GM18507 (cell line): ENCODE results near the gene BRF1.
A peak's percentile ranks its signal among the peaks of the same experiment; 100 is the strongest.
"Not testable (repeated sequence)": the region's sequence is repeated elsewhere in the genome, so short reads cannot be mapped to it uniquely, and the experiment has no call there.

ENCODE experiments used
- DNase-seq: peaks from one replicate; pipeline ENCODE4 v3.0.0; 2011; ENCODE audit warnings: low read depth; ENCODE audit not compliant: insufficient read length; ENCODE audit errors: extremely low spot score
- FAIRE-seq: peaks from 2 replicates; lab custom pipeline; 2011; peaks lifted over from hg19 to GRCh38; lab: Jason Lieb, UNC

BRF1 gene, protein sequence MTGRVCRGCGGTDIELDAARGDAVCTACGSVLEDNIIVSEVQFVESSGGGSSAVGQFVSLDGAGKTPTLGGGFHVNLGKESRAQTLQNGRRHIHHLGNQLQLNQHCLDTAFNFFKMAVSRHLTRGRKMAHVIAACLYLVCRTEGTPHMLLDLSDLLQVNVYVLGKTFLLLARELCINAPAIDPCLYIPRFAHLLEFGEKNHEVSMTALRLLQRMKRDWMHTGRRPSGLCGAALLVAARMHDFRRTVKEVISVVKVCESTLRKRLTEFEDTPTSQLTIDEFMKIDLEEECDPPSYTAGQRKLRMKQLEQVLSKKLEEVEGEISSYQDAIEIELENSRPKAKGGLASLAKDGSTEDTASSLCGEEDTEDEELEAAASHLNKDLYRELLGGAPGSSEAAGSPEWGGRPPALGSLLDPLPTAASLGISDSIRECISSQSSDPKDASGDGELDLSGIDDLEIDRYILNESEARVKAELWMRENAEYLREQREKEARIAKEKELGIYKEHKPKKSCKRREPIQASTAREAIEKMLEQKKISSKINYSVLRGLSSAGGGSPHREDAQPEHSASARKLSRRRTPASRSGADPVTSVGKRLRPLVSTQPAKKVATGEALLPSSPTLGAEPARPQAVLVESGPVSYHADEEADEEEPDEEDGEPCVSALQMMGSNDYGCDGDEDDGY

GRCh38 chr14:105300542-105301102, at the start of gene BRF1:
Gene BRF1 (minus strand): TSS chr14:105301001. CDS start chr14:105300629, 372 bp downstream.
- DNase-seq (peak; percentile 84), FAIRE-seq (no peak)

DNA sequence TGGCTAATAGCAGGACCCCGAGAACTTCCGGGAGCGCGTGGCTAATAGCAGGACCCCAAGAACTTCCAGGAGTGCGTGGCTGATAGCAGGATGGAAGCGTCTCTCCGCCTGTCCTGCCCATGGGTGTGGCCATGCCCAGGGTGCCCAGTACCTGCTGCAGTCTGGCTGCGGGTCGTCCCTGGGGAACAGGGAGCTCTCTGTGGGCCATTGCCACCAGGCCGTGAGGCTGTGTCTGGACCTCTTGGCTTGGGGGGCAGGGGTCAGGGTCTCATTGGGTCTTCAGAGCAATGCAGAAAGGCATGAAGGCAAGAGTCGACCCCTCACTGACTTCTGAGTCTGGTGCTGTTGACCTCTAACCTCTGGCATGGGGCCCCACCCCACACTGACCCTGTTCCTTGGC, 49.2 kb upstream of the BRF1 start:
- FAIRE-seq (no peak), DNase-seq (no peak)

- DNase-seq (no peak), FAIRE-seq (no peak)
Observed at GRCh38 chr14:105348945-105349699, 48.3 kb upstream of the BRF1 start.

DNA sequence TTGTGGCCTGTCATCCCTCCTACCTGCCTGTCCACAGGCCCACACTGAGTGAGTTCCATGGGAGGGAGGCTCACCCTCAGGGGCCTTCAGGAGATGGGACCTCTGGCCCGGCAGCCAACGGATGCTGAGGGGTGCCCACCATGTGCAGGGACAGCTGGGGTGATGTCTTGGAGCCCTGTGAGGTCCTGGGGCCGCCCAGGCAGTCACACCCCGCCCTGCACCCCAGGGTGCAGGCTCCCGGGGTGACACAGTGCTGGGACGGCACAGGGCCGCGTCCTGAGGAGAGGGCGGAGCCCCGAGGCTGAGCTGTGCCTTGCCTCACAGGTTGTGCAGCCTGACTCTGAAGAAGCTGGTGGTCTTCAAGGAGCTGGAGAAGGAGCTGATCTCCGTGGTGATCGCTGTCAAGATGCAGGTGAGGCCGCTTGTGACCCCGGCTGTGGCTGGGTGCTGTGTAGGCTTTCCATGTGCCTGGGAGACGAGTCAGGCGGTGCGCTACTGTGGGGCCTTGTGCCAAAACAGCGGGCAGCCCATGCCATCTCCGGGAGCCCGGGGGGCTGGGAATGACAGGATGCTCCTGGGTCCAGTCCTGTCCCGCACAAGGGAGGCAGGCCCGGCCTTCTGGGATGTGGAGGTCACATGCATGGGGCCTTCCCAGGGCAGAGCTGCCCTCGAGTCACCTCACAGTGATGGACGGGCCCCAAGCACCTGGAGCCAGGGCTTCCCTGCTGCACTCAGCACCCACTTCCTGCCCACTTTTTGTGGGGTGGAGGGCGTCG, 47.6 kb upstream of the BRF1 start:
- FAIRE-seq = no peak
- no peak for DNase-seq

- no peak for FAIRE-seq
- no peak for DNase-seq
Observed at GRCh38 chr14:105347587-105347968, 46.8 kb upstream of the BRF1 start.

- DNase-seq = no peak
- no peak for FAIRE-seq
Observed at GRCh38 chr14:105346876-105347586, 46.2 kb upstream of the BRF1 start.

DNA sequence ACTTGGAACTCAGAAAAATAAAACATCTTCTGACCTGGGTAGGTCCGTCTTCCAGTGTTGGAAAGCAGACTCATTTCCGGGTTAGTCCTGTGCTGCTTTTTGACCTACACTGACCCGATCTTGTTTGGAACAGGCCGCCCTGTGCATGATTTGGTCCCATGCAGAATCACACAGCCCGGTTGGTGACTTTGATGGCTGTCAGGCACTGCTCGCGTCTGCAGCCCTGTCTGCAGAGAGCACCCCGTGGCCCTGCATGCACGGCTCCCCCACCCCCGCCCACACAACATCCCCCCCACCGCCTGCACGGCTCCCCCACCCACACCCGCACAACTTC, 45.4 kb upstream of the BRF1 start:
- no peak for DNase-seq
- FAIRE-seq = no peak

DNA sequence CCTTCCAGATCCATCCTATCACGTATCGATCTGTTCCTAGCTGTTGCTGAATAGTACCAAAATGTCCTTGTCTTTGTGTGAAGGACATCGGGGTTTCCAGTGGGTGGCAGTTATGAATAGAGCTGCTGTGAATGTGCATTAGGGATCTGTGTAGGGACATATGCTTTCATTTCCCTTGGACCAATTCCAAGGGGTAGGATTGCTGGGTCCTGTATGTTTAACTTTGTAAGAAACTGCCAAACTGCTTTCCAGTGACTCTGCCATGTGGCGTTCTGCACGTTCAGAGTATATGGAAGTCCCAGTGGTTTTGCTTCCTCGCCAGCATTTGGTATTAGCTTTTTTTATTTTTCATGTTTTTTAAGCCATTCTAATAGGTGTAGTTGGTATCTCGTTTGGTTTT, 42.4 kb upstream of the BRF1 start:
- FAIRE-seq = no peak
- no peak for DNase-seq

DNA sequence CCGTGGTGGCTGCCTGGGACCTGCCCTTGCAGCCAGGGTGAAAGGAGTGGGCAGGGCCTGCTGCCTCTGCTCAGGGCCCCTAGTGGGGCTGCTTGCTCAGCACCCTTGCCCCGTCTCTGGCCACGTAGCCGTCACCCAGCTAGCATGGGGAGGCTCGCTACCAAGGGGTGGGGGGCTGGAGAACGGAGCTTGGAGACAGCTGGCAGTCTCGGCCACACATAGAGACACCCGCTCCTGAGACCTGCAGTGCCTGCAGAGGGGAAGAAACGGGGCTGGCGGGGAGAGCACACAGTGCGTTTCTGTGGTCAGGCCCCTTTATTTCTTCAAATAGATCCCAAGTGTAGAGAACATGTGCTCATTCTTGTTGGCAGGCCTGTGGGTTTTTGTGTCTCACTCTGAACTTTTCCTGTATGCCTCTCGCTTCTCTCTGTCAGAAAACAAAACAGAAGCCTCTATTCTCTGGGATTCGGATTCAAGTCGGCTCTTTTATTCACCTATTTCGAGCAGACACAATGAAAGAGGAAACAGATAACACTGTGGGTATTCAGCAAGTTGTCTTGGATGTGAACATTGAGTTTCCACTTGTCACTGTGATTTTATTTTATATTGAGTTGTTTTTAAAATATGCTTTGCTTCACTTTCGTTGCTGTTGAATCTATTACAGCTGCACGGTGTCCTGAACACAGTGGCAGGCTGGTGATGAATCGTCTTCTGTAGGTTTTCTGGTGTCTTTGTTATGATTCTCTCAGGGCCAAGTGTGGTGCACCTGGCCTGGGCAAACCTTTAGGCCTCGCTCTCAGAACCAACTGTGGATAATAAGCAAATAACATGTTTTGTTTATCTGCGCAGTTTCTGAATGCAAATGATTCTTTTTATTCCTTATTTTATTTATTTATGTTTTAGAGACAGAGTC, 40.3 kb upstream of the BRF1 start:
- no peak for FAIRE-seq
- DNase-seq = no peak

DNA sequence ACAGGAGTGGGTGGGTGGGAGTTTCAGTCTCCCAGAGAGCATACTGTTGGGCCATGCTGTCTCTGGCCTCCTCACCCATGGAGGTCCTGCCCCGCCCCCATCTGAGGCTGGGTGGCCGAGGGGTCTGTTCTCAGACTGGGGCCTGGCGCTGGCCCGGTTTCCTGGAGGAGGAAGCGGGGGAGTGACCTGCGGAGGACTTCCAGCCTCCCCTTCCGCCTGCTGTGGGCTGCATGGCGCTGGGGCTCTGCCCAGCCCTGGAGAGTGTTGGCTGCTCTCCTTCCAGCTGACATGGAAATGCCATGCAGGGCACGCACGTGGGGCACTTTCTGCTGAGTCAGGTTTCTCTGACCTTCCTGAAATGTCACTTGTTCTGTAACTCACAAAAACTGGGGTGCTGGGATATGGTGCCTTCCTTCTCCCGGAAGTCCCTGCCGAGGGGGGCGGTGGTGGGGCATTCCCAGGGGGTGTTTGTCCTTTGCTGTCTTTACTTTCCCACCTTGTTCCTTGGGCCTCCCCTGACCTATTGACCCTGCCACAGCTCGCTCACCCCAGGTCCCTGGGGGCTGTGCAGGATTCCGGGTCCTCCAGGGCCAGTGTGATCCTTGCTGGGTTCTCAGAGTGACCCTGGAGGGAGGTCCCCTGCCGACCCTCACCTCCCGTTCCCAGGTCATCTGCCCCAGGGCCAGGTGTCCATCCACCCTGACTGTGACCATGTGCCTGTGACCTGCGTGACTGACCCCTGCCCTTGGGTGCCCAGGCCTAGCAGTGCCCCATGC, 37.4 kb upstream of the BRF1 start:
- FAIRE-seq (no peak), DNase-seq (no peak)

DNA sequence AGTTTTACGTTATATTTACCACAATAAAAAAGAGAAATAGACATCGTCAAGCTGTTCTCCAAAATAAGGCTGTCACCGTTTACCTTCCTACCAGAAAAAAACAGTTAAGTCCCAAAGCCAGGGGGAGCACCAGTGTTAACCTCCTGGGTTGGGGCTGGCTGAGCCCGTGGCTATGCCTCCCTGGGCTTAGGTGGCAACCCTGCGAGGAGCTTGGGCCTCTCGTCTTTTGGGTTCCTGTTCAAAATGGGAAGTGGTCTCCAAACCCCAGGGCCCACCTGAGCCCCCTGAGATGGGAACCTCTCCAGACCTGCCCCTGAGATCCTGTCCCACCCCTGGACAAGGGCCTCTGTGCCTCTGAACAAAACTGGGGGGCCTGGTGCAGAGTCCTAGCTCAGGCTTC, 36.6 kb upstream of the BRF1 start:
- no peak for DNase-seq
- FAIRE-seq = no peak

- DNase-seq (no peak), FAIRE-seq (no peak)
Observed at GRCh38 chr14:105336477-105337287, 35.9 kb upstream of the BRF1 start.

DNA sequence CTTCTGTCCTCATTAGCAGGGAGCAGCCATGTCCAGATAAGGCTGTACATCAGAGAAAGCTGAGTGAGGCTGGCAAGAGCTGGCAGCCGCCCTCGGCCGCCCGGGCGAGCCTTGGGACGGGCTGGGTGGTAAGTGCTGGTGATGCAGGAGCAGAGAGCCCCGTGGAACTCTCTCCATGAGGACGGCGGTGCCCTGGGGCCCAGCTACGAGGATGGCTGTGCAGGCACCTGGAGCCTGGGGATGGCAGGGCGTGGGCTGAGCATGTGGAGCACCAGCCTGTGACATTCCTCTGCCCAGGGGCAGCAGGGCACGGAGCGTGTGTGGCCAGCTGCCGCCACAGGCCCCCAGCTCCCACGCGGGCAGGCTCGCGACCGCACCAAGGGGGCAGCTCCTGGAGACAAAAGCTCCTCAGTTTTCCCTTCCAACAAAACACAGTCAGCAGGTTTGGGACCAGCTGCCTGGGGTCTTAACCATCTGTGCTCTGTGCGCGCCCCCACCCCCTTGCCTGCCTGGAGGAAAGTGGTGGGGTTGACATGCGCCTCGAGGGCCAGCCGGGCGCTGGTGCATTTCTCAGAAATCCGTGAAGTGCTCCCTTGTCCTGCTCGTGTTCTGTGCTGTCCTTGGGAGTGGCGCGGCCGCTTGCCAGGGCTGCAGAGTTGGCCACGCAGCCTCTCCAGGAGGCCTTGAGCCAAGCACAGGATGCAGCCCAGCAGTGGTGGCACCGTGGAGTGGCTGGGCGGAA, 35.1 kb upstream of the BRF1 start:
- FAIRE-seq (no peak), DNase-seq (no peak)

- not testable (repeated sequence) for FAIRE-seq, DNase-seq
Observed at GRCh38 chr14:105335231-105335542, 34.4 kb upstream of the BRF1 start.

DNA sequence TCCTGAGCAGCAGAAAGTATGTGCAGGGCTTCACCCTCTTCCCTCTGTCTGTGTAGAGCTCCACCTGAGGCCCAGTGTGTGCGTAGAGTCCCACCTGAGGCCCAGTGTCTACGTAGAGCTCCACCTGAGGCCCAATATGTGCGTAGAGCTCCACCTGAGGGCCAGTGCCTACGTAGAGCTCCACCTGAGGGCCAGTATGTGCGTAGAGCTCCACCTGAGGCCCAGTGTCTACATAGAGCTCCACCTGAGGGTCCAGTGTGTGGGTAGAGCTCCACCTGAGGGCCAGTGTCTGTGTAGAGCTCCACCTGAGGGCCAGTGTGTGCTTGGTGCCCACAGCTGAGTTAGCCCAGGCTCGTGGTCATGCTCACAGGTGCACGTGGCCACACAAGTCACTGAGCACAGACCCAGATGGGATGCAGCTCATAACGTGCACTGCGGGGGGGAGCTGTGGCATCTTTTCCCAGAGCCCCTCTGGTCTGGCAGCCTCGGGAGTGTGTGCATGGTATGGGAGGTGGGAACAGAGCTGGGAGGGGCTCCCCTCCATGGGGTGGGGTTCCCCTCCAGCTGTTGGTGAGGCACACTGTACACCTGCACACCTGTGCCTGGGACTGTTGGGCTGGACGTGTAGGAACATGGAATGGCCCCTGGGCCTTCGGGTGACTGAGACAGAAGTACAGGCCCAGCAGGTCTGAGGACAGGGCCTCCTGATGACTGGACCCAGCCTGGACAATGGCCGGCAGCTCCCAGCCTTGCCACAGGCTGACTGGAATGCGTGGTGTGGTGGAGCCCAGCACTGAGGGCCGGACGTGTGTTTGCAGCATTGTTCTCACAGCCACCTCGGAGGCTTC, 33.8 kb upstream of the BRF1 start:
- no peak for DNase-seq
- FAIRE-seq = no peak
